ENCODE results near the gene FAM171A1.
"Not testable (repeated sequence)": the region's sequence is repeated elsewhere in the genome, so short reads cannot be mapped to it uniquely, and the experiment has no call there.

Gene FAM171A1

DNA sequence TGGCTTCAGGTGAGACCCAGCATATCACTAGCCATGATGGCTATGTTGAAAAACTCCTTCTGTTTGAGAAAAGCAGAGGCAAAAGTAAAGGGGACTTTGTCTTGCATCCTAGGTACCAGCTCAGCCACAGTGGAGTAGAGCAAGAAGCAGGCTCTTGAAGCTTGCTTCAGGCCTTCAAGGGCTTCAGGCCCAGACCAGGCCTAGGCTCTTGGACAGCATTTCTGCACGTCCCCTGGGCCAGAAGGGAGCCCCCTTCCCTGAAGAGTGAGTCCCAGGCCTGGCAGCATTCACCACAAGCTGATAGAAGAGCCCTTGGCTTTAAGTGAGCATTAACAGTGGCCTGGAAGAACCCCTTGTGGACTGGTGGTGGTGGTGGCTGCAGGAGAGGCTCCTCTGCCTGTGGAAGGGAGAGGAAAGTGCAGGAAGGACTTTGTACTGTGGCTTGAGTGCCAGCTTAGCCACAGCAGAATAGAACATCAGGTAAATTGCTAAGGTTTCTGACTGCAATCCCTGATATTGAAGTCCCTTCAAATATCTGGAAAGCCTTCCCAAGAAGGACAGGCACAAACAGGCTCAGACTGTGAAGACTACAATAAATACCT is 28.1 kb upstream of the FAM171A1 start:
- Histone ChIP-seq H3K9ac (ENCODE audit: low read depth in 1 of 2, low read length in 2 of 2) (no peak overlapping the region), H3K9me3 (ENCODE audit: control insufficient read depth in 2 of 2, low read length in 2 of 2) (no peaks in the 10 kb centered on the region), H3K36me3 (ENCODE audit: control insufficient read depth in 2 of 2, insufficient read depth in 2 of 2, low read length in 2 of 2) (no peaks in the 10 kb centered on the region), H3K4me3 (ENCODE audit: low read length in 2 of 2) (no peak overlapping the region), H3K27ac (ENCODE audit: low read depth in 2 of 2, low read length in 2 of 2) (no peak overlapping the region), H3K27me3 (ENCODE audit: control insufficient read depth in 2 of 2, insufficient read depth in 2 of 2, low read length in 2 of 2) (no peaks in the 10 kb centered on the region), H3K4me1 (ENCODE audit: control insufficient read depth in 2 of 2, insufficient read depth in 2 of 2, low read length in 2 of 2) (no peaks in the 10 kb centered on the region)

DNA sequence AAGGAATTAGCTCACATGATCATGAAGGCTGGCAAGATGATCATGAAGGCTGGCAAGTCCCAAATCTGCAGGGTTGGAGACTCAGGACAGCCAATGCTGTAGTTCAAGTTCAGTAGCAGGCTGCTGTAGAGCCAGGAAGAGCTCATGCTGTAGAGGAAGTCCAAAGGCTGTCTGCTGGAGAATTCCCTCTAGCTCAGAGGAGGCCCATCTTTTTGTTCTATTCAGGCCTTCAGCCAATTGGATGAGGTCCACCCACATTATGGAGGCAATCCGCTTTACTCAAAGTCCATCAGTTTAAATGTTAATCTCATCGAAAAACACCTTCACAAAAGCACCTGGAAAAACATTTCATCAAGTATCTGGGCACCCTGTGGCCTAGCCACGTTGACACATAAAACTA is 24.8 kb upstream of the FAM171A1 start:
- Histone ChIP-seq H3K9me3 (ENCODE audit: control insufficient read depth in 2 of 2, low read length in 2 of 2) (no peaks in the 10 kb centered on the region), H3K4me1 (ENCODE audit: control insufficient read depth in 2 of 2, insufficient read depth in 2 of 2, low read length in 2 of 2) (peaks cover 0 to 6% of the 10 kb centered on the region in 2 donors), H3K27me3 (ENCODE audit: control insufficient read depth in 2 of 2, insufficient read depth in 2 of 2, low read length in 2 of 2) (no peaks in the 10 kb centered on the region), H3K36me3 (ENCODE audit: control insufficient read depth in 2 of 2, insufficient read depth in 2 of 2, low read length in 2 of 2) (no peaks in the 10 kb centered on the region), H3K9ac (ENCODE audit: low read depth in 1 of 2, low read length in 2 of 2) (no peak overlapping the region), H3K27ac (ENCODE audit: low read depth in 2 of 2, low read length in 2 of 2) (no peak overlapping the region), H3K4me3 (ENCODE audit: low read length in 2 of 2) (no peak overlapping the region)

- Histone ChIP-seq H3K27ac (ENCODE audit: low read depth in 2 of 2, low read length in 2 of 2) (no peak overlapping the region), H3K9ac (ENCODE audit: low read depth in 1 of 2, low read length in 2 of 2) (no peak overlapping the region), H3K36me3 (ENCODE audit: control insufficient read depth in 2 of 2, insufficient read depth in 2 of 2, low read length in 2 of 2) (no peaks in the 10 kb centered on the region), H3K4me3 (ENCODE audit: low read length in 2 of 2) (no peak overlapping the region), H3K27me3 (ENCODE audit: control insufficient read depth in 2 of 2, insufficient read depth in 2 of 2, low read length in 2 of 2) (no peaks in the 10 kb centered on the region), H3K9me3 (ENCODE audit: control insufficient read depth in 2 of 2, low read length in 2 of 2) (no peaks in the 10 kb centered on the region), H3K4me1 (ENCODE audit: control insufficient read depth in 2 of 2, insufficient read depth in 2 of 2, low read length in 2 of 2) (peaks cover 0 to 6% of the 10 kb centered on the region in 2 donors)
Observed at GRCh38 chr10:15393139-15393825, 22.2 kb upstream of the FAM171A1 start.

DNA sequence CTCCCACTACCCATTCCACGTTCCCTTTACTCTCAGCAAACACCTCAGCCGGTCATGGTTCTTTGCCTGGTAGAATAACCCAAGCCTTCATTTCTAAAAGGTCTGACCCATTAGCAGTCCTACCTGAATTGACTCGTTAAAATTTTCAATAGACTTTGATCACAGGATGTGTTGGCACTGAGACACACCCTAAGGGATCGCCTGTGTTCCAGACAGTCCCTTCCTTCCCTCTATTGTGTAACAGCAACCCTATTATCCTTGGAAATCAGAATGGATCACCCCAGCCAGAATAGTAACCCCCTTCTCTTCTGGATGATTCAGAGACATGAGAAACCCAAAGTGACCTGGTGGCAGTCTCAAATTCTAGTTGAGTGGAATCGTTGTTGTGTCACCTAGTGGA is 20.4 kb upstream of the FAM171A1 start:
- Histone ChIP-seq H3K9ac (ENCODE audit: low read depth in 1 of 2, low read length in 2 of 2) (no peak overlapping the region), H3K27me3 (ENCODE audit: control insufficient read depth in 2 of 2, insufficient read depth in 2 of 2, low read length in 2 of 2) (no peaks in the 10 kb centered on the region), H3K4me1 (ENCODE audit: control insufficient read depth in 2 of 2, insufficient read depth in 2 of 2, low read length in 2 of 2) (peaks cover 0 to 6% of the 10 kb centered on the region in 2 donors), H3K9me3 (ENCODE audit: control insufficient read depth in 2 of 2, low read length in 2 of 2) (no peaks in the 10 kb centered on the region), H3K4me3 (ENCODE audit: low read length in 2 of 2) (no peak overlapping the region), H3K36me3 (ENCODE audit: control insufficient read depth in 2 of 2, insufficient read depth in 2 of 2, low read length in 2 of 2) (no peaks in the 10 kb centered on the region), H3K27ac (ENCODE audit: low read depth in 2 of 2, low read length in 2 of 2) (no peak overlapping the region)

DNA sequence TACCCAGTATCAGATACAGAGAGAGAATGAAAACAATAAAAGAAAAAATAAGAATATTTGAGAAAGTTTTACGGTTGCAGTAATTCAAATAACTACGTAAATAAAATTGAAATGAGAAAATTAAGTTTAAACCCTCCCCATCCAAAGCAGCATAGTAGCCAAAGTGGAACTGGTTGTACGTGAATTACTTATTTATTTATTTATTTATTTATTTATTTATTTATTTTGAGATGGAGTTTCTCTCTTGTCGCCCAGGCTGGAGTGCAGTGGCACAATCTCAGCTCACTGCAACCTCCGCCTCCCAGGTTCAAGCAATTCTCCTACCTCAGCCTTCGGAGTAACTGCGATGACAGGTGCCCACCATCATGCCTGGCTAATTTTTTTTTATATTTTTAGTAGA is 17.1 kb upstream of the FAM171A1 start:
- not testable (repeated sequence) for H3K9ac ChIP-seq (ENCODE audit: low read depth in 1 of 2, low read length in 2 of 2); H3K27ac ChIP-seq (ENCODE audit: low read depth in 2 of 2, low read length in 2 of 2); H3K4me3 ChIP-seq (ENCODE audit: low read length in 2 of 2); H3K36me3 ChIP-seq (ENCODE audit: control insufficient read depth in 2 of 2, insufficient read depth in 2 of 2, low read length in 2 of 2); H3K9me3 ChIP-seq (ENCODE audit: control insufficient read depth in 2 of 2, low read length in 2 of 2); H3K27me3 ChIP-seq (ENCODE audit: control insufficient read depth in 2 of 2, insufficient read depth in 2 of 2, low read length in 2 of 2)
- peaks cover 4 to 14% of the 10 kb centered on the region in 2 donors for H3K4me1 ChIP-seq (ENCODE audit: control insufficient read depth in 2 of 2, insufficient read depth in 2 of 2, low read length in 2 of 2)

- Histone ChIP-seq H3K4me1 (ENCODE audit: control insufficient read depth in 2 of 2, insufficient read depth in 2 of 2, low read length in 2 of 2) (peaks cover 5 to 14% of the 10 kb centered on the region in 2 donors), H3K27me3 (ENCODE audit: control insufficient read depth in 2 of 2, insufficient read depth in 2 of 2, low read length in 2 of 2) (peaks cover 3 to 4% of the 10 kb centered on the region in 2 donors), H3K9ac (ENCODE audit: low read depth in 1 of 2, low read length in 2 of 2) (no peak overlapping the region), H3K9me3 (ENCODE audit: control insufficient read depth in 2 of 2, low read length in 2 of 2) (no peaks in the 10 kb centered on the region), H3K36me3 (ENCODE audit: control insufficient read depth in 2 of 2, insufficient read depth in 2 of 2, low read length in 2 of 2) (no peaks in the 10 kb centered on the region), H3K27ac (ENCODE audit: low read depth in 2 of 2, low read length in 2 of 2) (no peak overlapping the region), H3K4me3 (ENCODE audit: low read length in 2 of 2) (no peak overlapping the region)
Observed at GRCh38 chr10:15387021-15387420, 15.9 kb upstream of the FAM171A1 start.

- no peaks in the 10 kb centered on the region for H3K9me3 ChIP-seq (ENCODE audit: control insufficient read depth in 2 of 2, low read length in 2 of 2)
- H3K9ac ChIP-seq (ENCODE audit: low read depth in 1 of 2, low read length in 2 of 2) = peak overlapping the region in 1 of 2 donors; percentile 14
- H3K27me3 ChIP-seq (ENCODE audit: control insufficient read depth in 2 of 2, insufficient read depth in 2 of 2, low read length in 2 of 2) = peaks cover 3 to 4% of the 10 kb centered on the region in 2 donors
- no peak overlapping the region for H3K4me3 ChIP-seq (ENCODE audit: low read length in 2 of 2)
- peaks cover 5 to 8% of the 10 kb centered on the region in 2 donors for H3K4me1 ChIP-seq (ENCODE audit: control insufficient read depth in 2 of 2, insufficient read depth in 2 of 2, low read length in 2 of 2)
- no peaks in the 10 kb centered on the region for H3K36me3 ChIP-seq (ENCODE audit: control insufficient read depth in 2 of 2, insufficient read depth in 2 of 2, low read length in 2 of 2)
- H3K27ac ChIP-seq (ENCODE audit: low read depth in 2 of 2, low read length in 2 of 2) = peak overlapping the region in 1 of 2 donors; percentile 48
Observed at GRCh38 chr10:15385552-15386455, 14.7 kb upstream of the FAM171A1 start.

GRCh38 chr10:15381420-15381819 is 10.3 kb upstream of the FAM171A1 start:
- Histone ChIP-seq H3K9ac (ENCODE audit: low read depth in 1 of 2, low read length in 2 of 2) (no peak overlapping the region), H3K27ac (ENCODE audit: low read depth in 2 of 2, low read length in 2 of 2) (no peak overlapping the region), H3K9me3 (ENCODE audit: control insufficient read depth in 2 of 2, low read length in 2 of 2) (no peaks in the 10 kb centered on the region), H3K36me3 (ENCODE audit: control insufficient read depth in 2 of 2, insufficient read depth in 2 of 2, low read length in 2 of 2) (no peaks in the 10 kb centered on the region), H3K27me3 (ENCODE audit: control insufficient read depth in 2 of 2, insufficient read depth in 2 of 2, low read length in 2 of 2) (peaks cover 3 to 4% of the 10 kb centered on the region in 2 donors), H3K4me1 (ENCODE audit: control insufficient read depth in 2 of 2, insufficient read depth in 2 of 2, low read length in 2 of 2) (peaks cover 5 to 8% of the 10 kb centered on the region in 2 donors), H3K4me3 (ENCODE audit: low read length in 2 of 2) (no peak overlapping the region)

DNA sequence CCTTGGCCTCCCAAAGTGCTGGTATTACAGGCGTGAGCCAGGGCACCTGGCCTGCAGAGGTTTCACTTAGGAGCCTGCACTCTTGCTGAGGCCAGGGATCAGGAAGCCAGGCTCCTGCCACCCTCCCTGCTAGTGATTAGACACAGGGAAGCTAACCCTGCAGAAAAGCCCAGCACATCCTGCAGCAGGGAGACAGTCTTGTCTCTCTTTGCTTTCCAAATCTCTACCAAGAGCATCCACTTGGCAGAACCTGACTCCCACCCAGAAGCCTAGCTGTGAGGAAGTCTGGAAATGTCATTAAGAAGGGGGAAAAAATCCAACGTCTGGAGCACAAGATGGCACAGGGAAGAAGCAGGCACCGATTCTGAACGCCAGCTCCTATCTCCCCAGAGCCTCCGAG is 8.0 kb upstream of the FAM171A1 start:
- Histone ChIP-seq H3K4me3 (ENCODE audit: low read length in 2 of 2) (no peak overlapping the region), H3K9me3 (ENCODE audit: control insufficient read depth in 2 of 2, low read length in 2 of 2) (no peaks in the 10 kb centered on the region), H3K36me3 (ENCODE audit: control insufficient read depth in 2 of 2, insufficient read depth in 2 of 2, low read length in 2 of 2) (no peaks in the 10 kb centered on the region), H3K27me3 (ENCODE audit: control insufficient read depth in 2 of 2, insufficient read depth in 2 of 2, low read length in 2 of 2) (peaks cover 0 to 2% of the 10 kb centered on the region in 2 donors), H3K4me1 (ENCODE audit: control insufficient read depth in 2 of 2, insufficient read depth in 2 of 2, low read length in 2 of 2) (peaks cover 2 to 3% of the 10 kb centered on the region in 2 donors), H3K9ac (ENCODE audit: low read depth in 1 of 2, low read length in 2 of 2) (no peak overlapping the region), H3K27ac (ENCODE audit: low read depth in 2 of 2, low read length in 2 of 2) (no peak overlapping the region)

DNA sequence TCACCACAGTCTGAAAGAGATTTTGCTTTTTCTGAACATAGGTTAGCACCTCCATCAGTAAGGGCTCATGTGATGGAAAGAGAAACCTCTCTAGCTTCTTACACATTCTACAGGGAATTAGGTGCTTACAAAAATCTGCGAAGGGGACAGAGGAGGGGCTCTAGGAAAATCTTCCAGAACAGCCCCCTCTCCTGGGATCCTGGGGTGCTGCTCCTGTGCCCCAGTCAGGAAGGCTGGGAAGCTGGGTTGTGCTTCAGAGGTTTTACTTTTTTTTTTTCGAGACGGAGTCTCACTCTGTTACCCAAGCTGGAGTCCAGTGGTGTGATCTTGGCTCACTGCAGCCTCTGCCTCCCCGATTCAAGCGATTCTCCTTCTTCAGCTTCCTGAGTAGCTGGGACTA is 7.5 kb upstream of the FAM171A1 start:
- Histone ChIP-seq H3K9ac (ENCODE audit: low read depth in 1 of 2, low read length in 2 of 2) (no peak overlapping the region), H3K9me3 (ENCODE audit: control insufficient read depth in 2 of 2, low read length in 2 of 2) (no peaks in the 10 kb centered on the region), H3K4me3 (ENCODE audit: low read length in 2 of 2) (no peak overlapping the region), H3K36me3 (ENCODE audit: control insufficient read depth in 2 of 2, insufficient read depth in 2 of 2, low read length in 2 of 2) (no peaks in the 10 kb centered on the region), H3K4me1 (ENCODE audit: control insufficient read depth in 2 of 2, insufficient read depth in 2 of 2, low read length in 2 of 2) (peaks cover 0 to 3% of the 10 kb centered on the region in 2 donors), H3K27ac (ENCODE audit: low read depth in 2 of 2, low read length in 2 of 2) (no peak overlapping the region), H3K27me3 (ENCODE audit: control insufficient read depth in 2 of 2, insufficient read depth in 2 of 2, low read length in 2 of 2) (no peaks in the 10 kb centered on the region)
